ENCODE measurements around the gene WDR7.

WDR7 gene

GRCh38 chr18:56812674-56813073 lies 161.5 kb downstream of the WDR7 start:
- no peak for DNase-seq

GRCh38 chr18:56815926-56816325 lies 164.8 kb downstream of the WDR7 start:
- no peak for DNase-seq

- no peak for DNase-seq
Measured at GRCh38 chr18:56823986-56824565, 172.9 kb downstream of the WDR7 start.

- no peak for DNase-seq
Measured at GRCh38 chr18:56825321-56825720, 174.2 kb downstream of the WDR7 start.

DNA sequence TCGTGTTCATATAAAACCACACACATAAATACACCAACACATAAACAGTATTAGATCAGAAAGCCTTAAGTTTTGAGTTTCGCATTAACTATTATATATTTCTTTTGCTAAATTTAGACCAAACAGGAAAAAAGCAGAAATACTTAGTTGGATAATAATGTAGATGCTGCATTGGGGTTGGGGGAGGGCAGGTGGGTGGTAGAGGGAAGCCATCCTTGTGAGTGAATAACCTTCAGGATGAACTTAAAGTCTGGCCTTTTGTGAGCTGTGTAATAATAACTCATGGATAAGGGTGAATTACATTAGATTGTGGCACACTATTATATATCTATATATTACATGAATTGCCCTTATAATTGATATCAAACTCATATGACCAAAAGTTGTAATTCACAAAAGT lies 174.7 kb downstream of the WDR7 start:
- DNase-seq: no peak

- DNase-seq: no peak
Measured at GRCh38 chr18:56831988-56832387, 180.8 kb downstream of the WDR7 start.

- DNase-seq: no peak
Measured at GRCh38 chr18:56835331-56835730, 184.2 kb downstream of the WDR7 start.

DNA sequence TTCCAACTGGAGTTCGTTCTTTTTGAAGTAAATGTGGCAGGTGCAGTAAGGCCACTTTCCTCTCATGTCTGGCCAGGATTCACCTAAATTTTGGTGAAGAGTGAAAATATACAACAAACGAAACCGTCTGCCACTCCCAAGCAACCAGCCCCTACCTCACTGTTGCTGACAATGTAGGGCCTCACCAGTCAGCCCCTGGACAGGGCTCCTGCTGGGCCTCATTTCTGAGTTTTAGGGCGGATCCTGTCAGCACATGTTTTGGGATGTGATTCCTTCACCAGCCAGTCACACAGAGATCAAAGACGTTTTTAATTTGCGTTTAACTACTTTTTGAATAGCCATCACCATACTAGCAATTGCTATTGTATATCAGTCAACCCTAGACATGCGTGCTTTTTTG lies 185.0 kb downstream of the WDR7 start:
- no peak for DNase-seq

DNA sequence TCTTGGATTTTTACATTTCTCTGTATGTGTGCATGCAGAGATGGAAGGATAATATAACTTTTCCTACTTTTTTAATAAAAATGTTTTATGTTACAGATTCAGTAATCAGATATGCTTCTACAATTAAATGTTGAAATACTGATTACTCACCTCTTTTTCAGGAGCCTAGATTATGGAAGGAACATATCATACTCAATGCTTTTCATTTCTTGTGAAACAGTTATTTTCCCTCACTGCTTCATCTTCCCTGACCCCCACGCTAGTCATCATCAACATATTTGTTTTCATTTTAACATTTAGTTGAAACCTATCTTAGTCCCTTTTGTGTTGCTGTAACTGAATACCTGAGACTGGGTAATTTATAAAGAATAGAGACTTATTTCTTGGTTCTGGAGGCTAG lies 190.7 kb downstream of the WDR7 start:
- DNase-seq: no peak

DNA sequence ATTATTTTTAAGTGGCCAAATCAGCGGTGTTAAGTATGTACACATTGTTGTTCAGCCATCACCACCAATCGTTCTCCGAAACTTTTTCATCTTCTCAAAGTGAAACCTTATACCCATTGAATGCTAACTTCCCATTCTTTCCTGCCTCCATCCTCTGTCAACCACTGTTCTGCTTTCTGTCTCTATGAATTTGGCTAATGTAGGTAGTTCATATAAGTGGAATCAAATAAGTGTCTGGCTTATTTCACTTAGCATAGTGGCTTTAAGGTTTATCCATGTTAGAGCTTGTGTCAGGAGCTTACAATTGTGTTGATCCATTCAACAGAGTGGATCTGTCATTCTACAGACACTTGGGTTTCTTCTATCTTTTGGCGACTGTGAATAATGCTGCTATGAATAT lies 192.1 kb downstream of the WDR7 start:
- DNase-seq: no peak

DNA sequence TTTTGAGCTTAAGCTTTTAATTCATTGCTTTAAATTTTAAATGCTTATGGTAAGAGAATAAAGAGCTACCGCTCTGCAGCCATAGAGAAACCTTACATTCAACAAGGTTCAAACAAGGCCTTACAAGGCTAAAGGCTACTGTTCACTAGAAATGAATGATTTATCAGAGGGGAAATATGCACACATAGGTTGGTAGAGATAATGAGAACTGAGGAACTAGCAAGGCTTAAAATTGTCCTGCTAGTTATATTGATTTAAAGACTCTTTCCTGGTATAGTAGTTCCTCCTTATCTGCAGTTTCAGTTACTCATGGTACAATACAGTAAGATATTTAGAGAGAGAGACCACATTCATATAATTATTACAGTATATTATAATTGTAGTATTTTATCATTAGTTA lies 193.4 kb downstream of the WDR7 start:
- DNase-seq: no peak

GRCh38 chr18:56851774-56852173 lies 200.6 kb downstream of the WDR7 start:
- DNase-seq: no peak

GRCh38 chr18:56853961-56854360 lies 202.8 kb downstream of the WDR7 start:
- DNase-seq: no peak

DNA sequence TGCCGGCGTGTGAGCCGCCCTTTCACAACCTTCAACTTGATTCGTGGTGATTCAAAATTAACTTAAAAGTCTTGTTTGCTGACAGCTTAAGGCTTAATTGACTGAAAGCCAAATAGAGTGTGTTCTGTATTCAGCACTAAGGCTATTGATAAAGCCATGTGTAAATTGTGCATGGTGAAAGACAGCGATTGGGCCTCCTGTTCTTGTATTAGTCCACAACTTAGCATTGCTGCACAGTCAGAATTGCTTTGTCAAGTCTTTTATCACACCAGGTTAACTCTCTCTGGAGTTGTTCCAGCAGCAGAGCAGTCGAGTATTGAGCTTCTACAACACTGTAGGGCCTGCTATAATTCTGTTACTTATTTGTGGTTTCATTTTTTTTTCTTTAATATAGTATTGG lies 210.1 kb downstream of the WDR7 start:
- no peak for DNase-seq

DNA sequence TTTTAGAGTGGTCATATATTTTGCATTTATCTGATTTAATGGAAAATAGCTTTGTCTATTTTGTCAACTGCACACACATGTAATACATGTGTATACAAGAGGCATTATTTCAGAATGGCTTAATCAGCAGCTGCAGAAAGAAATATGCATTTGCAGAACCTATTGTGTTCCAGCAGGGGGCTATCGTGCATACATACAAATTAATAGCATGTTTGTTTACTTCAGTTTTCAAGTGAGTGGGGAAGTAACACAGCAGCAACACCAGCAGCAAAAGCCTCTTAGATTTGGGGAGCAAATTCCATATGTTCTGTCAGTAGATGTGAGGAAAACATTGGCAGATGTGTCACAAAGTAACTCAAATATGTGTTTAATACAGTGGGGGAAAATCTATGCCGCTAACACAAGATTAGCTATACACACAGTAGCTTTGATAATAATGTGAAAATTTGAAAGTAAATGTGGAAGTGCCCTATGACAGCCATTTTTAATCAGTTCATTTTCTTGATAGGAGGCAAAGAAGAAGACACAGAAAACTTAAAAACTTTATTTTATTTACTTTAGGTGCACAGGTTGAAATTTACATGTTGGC lies 218.1 kb downstream of the WDR7 start:
- peak; percentile 47 for DNase-seq

DNA sequence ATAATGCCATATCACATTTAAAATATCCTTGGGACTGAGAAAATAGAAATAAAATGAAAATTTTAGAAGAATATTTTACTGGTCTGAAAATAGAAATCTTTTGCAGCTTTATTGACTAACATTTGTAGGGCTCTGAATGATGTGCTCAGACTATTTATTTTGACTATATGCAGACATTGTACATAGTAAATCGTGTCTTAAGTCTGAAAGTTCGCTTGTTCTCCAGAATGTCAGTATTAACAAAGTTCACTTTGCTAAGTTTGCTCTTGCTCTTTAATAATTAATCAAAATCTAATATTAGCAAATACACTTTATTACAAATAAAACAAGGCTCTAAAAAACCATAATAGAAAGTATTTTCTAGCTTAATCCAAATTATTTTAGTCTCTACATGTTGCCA lies 219.8 kb downstream of the WDR7 start:
- DNase-seq: no peak

GRCh38 chr18:56872140-56872539 lies 221.0 kb downstream of the WDR7 start:
- no peak for DNase-seq

- DNase-seq: no peak
Measured at GRCh38 chr18:56873441-56874140, 222.4 kb downstream of the WDR7 start.

- DNase-seq: no peak
Measured at GRCh38 chr18:56878711-56879110, 227.6 kb downstream of the WDR7 start.

DNA sequence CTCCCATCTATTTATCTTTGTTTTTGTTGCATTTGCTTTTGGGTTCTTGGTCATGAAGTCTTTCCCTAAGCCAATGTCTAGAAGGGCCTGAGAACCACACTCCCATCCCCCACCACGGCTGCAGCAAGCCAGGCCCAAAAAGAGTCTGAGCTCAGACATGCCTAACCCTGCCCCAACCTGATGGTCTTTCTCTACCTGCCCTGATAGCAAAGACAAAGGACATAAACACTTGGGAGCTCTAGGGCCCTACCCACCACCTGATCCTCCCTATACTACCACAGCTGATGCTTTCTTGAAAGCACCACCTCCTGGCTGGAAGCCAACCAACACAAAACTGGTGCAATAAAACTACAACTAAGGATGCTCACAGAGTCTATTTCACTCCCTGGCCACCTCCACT lies 233.4 kb downstream of the WDR7 start:
- peak; percentile 12 for DNase-seq

- no peak for DNase-seq
Measured at GRCh38 chr18:56888978-56889377, 237.8 kb downstream of the WDR7 start.

GRCh38 chr18:56889621-56890020 lies 238.5 kb downstream of the WDR7 start:
- no peak for DNase-seq

DNA sequence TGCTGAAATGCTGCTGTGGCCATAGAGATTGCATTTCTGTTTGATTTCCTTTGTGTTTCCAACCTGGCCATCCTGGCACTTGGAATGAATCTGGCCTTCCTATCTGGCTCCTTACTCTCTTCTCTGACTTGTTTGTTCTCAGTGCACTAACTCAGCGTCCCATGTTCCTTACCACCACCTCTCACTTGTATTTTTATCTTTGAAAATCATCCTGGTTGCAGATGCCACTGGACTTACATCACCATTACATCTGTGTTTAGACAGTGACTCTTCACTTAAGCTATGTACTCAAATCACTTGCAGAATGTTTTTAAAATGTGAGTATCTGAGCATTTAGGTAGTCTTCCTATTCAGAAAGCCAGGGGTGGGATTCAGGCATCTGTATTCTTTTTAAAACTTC lies 239.5 kb downstream of the WDR7 start:
- no peak for DNase-seq

- DNase-seq: no peak
Measured at GRCh38 chr18:56891116-56891515, 240.0 kb downstream of the WDR7 start.

- DNase-seq: no peak
Measured at GRCh38 chr18:56891870-56892269, 240.7 kb downstream of the WDR7 start.
